Endothelial cell of umbilical vein (primary cell): Measurements from ENCODE around the gene TTLL10. TPM values are rescaled to one million over a fixed set of nuclear protein-coding genes. Genes with fewer than 3 reads are reported as not detected.

Experiments used
- BruUV-seq: library from RNA; stranded (reverse); fragments of 400-500 nt; replicated peaks from 2 replicates; lab custom pipeline; 2021; lab: Mats Ljungman, UMichigan
- CTCF ChIA-PET: fragments of 300-600, 350-600 bp; sonication (Branson Sonifier 250); formaldehyde crosslinking; loops from one replicate; lab custom pipeline; 2021; ENCODE audit warnings: antibody characterized with exemption, inconsistent platforms; lab: Charles Lee
- POLR2A ChIA-PET: fragments of 300-600, 350-600 bp; sonication (Branson Sonifier 250); formaldehyde crosslinking; loops from one replicate; lab custom pipeline; 2021; ENCODE audit warnings: antibody characterized with exemption, inconsistent platforms; lab: Charles Lee
- DNase-seq: peaks from one replicate; pipeline ENCODE4 v3.0.0-alpha.2; 2011; ENCODE audit warnings: low read depth, low spot score
- FAIRE-seq: peaks from 2 replicates; lab custom pipeline; 2011; peaks lifted over from hg19 to GRCh38; lab: Jason Lieb, UNC
- H2AFZ ChIP-seq: 2 replicates; pipeline ENCODE4 v1.6.0; 2012; ENCODE audit warnings: low read depth, low read length, control low read depth, inconsistent platforms
- H3K27ac ChIP-seq: 2 replicates; pipeline ENCODE4 v1.5.1; 2011; ENCODE audit warnings: low read depth, mild to moderate bottlenecking, control low read depth, low read length, moderate library complexity; ENCODE audit not compliant: insufficient read depth
- H3K27me3 ChIP-seq, 2 experiments: 2 replicates each; pipeline versions ENCODE4 v1.6.0 to v1.6.1; 2011; ENCODE audit warnings: low read length in 2 of 2, mixed read lengths in 1 of 2; ENCODE audit not compliant: control insufficient read depth in 2 of 2, insufficient read depth in 2 of 2
- H3K36me3 ChIP-seq, 2 experiments: 2 replicates in 1 of 2; 3 replicates in 1 of 2; pipeline ENCODE4 v1.5.1; 2011; ENCODE audit warnings: low read length in 2 of 2, mild to moderate bottlenecking in 1 of 2, moderate library complexity in 1 of 2; ENCODE audit not compliant: control insufficient read depth in 2 of 2, insufficient read depth in 2 of 2; ENCODE audit errors: extremely low read depth in 1 of 2
- H3K4me1 ChIP-seq: 3 replicates; pipeline ENCODE4 v1.5.1; 2011; ENCODE audit warnings: mild to moderate bottlenecking, low read length; ENCODE audit not compliant: control insufficient read depth, insufficient read depth; ENCODE audit errors: extremely low read depth
- H3K4me2 ChIP-seq: 2 replicates; pipeline ENCODE4 v1.6.1; 2011; ENCODE audit warnings: low read length, control low read depth, mixed read lengths; ENCODE audit not compliant: insufficient read depth
- H3K4me3 ChIP-seq, 3 experiments: fragments of 200-600 bp in 1 of 3; sonication (generic), shearing (Covaris generic) in 1 of 3; replicated peaks in 1 of 3; 2 replicates each; pipeline ENCODE4 v1.5.1; 2011 to 2016; ENCODE audit warnings: control low read depth in 3 of 3, low read length in 3 of 3, mild to moderate bottlenecking in 2 of 3, inconsistent platforms in 1 of 3, low read depth in 1 of 3, moderate library complexity in 1 of 3; ENCODE audit not compliant: insufficient read depth in 1 of 3
- H3K79me2 ChIP-seq: 2 replicates; pipeline ENCODE4 v1.6.0; 2012; ENCODE audit warnings: low read length, inconsistent platforms; ENCODE audit not compliant: control insufficient read depth, insufficient read depth
- H3K9ac ChIP-seq: replicated peaks from 2 replicates; pipeline ENCODE3; 2011; ENCODE audit warnings: low read length, control low read depth; ENCODE audit not compliant: insufficient read depth; ENCODE audit errors: extremely low read depth
- H3K9me1 ChIP-seq: replicated peaks from 3 replicates; pipeline ENCODE4 v1.6.0; 2011; ENCODE audit warnings: mild to moderate bottlenecking, low read length; ENCODE audit not compliant: control insufficient read depth, insufficient read depth; ENCODE audit errors: extremely low read depth
- H3K9me3 ChIP-seq: replicated peaks from 2 replicates; pipeline ENCODE4 v1.5.1; 2012; ENCODE audit warnings: low read length, inconsistent platforms; ENCODE audit not compliant: control insufficient read depth, insufficient read depth
- H4K20me1 ChIP-seq: replicated peaks from 2 replicates; pipeline ENCODE3; 2011; ENCODE audit warnings: mild to moderate bottlenecking, low read length; ENCODE audit not compliant: control insufficient read depth, insufficient read depth; ENCODE audit errors: extremely low read depth
- CTCF ChIP-seq, 2 donors: IDR thresholded peaks; 1 replicate in 1 of 2; 2 replicates in 1 of 2; pipeline ENCODE4 v1.5.1; 2011; ENCODE audit warnings: low read length in 2 of 2, mild to moderate bottlenecking in 2 of 2, moderate library complexity in 2 of 2, control low read depth in 1 of 2, inconsistent platforms in 1 of 2, low read depth in 1 of 2; ENCODE audit not compliant: insufficient read depth in 1 of 2; ENCODE audit errors: extremely low read depth in 1 of 2
- EZH2 ChIP-seq: IDR thresholded peaks from 2 replicates; pipeline ENCODE4 v1.6.1; 2012; ENCODE audit warnings: borderline replicate concordance, low read depth, mild to moderate bottlenecking, moderate library complexity, low read length, inconsistent platforms; ENCODE audit not compliant: severe bottlenecking
- FOS ChIP-seq: IDR thresholded peaks from 2 replicates; pipeline ENCODE4 v1.6.1; 2011; ENCODE audit warnings: mild to moderate bottlenecking, low read length, moderate library complexity, borderline replicate concordance; ENCODE audit not compliant: insufficient read depth
- GATA2 ChIP-seq: IDR thresholded peaks from 2 replicates; pipeline ENCODE4 v1.7.0; 2011; ENCODE audit warnings: low read depth, mild to moderate bottlenecking, moderate library complexity, mixed read lengths, low read length; ENCODE audit not compliant: insufficient read length, insufficient read depth
- JUN ChIP-seq: IDR thresholded peaks from 2 replicates; pipeline ENCODE4 v1.6.1; 2011; ENCODE audit warnings: borderline replicate concordance, low read depth; ENCODE audit not compliant: insufficient read length, insufficient read depth
- MAX ChIP-seq: IDR thresholded peaks from 2 replicates; pipeline ENCODE4 v1.6.1; 2011; ENCODE audit not compliant: insufficient read depth, insufficient read length
- MYC ChIP-seq: IDR thresholded peaks from one replicate; pipeline ENCODE4 v1.6.1; 2011; ENCODE audit warnings: mild to moderate bottlenecking, low read depth, low read length
- POLR2A ChIP-seq: IDR thresholded peaks from 2 replicates; pipeline ENCODE4 v1.6.1; 2012; ENCODE audit warnings: low read depth, mild to moderate bottlenecking, control low read depth, low read length
- POLR2AphosphoS5 ChIP-seq: IDR thresholded peaks from 2 replicates; pipeline ENCODE4 v1.6.1; 2012; ENCODE audit warnings: low read depth, mild to moderate bottlenecking, control low read depth, low read length, moderate library complexity; ENCODE audit not compliant: insufficient read depth
- dilution Hi-C: fragments of 300-500 bp; cut with MboI; formaldehyde crosslinking; loops from one replicate; pipeline ENCODE4 v1.15.0; 2019; ENCODE audit warnings: low sequenced_read_pairs; ENCODE audit not compliant: extremely low pct_ligation_motif_present
- intact Hi-C: fragments of 100-400 bp; cut with micrococcal nuclease; formaldehyde crosslinking; loops from one replicate; pipeline ENCODE4 v1.10.0; 2022
- polyA plus RNA-seq, 4 experiments: library from polyadenylated mRNA; depleted of rRNA in 3 of 4; stranded (reverse) in 3 of 4; unstranded in 1 of 4; fragments of >200 nt; gene quantifications; 2 replicates each; pipeline versions ENCODE4 v1.2.1 to v1.2.3, GENCODE V29; 2011 to 2012; ENCODE audit warnings: missing spikeins in 1 of 4
- total RNA-seq: library from RNA; stranded (reverse); gene quantifications from 2 replicates; pipeline ENCODE4 v1.2.3, GENCODE V29; 2021

The TTLL10 gene
- total and polyA plus RNA-seq, 2 donors (not counting 3 experiments of a cell fraction or from before 2014, with no cell fraction given) = not detected

- CTCF ChIA-PET = no interaction called here
- BruUV-seq = no TSS peak
Observed at GRCh38 chr1:1199141-1199960, 25.7 kb downstream of the TTLL10 start.

More at GRCh38 chr1:1199141-1199960, 25.7 kb downstream of the TTLL10 start:
- no peaks in the 10 kb centered on the region for H3K9me3 ChIP-seq
- no peak overlapping the region for H3K27ac ChIP-seq
- POLR2A ChIA-PET = interaction anchor here (0.6 kb wide), 1 partner anchor 9 kb away, joined by 3 read pairs; no protein-coding TSS in a partner anchor
- dilution Hi-C loops = no loop called here
- no peak overlapping the region for H3K4me2 ChIP-seq
- no peak for TF ChIP-seq MAX
- no peak for TF ChIP-seq JUN
- no peak for TF ChIP-seq GATA2
- TF ChIP-seq POLR2AphosphoS5 = no peak
- TF ChIP-seq CTCF (IDR thresholded peaks at IDR 0.05; ENCODE audit: extremely low read depth in 1 of 2, insufficient read depth in 1 of 2, low read depth in 1 of 2, low read length in 2 of 2) = no peak
- TF ChIP-seq MYC = no peak
- no peak for TF ChIP-seq FOS
- no peak for TF ChIP-seq EZH2
- TF ChIP-seq POLR2A = no peak
- H3K4me1 ChIP-seq = no peaks in the 10 kb centered on the region
- no peaks in the 10 kb centered on the region for H4K20me1 ChIP-seq
- H3K4me3 ChIP-seq = no peak overlapping the region
- FAIRE-seq (no peak), DNase-seq (no peak)
- no peak overlapping the region for H2AFZ ChIP-seq
- no peaks in the 10 kb centered on the region for H3K79me2 ChIP-seq
- intact Hi-C loops = no loop called here
- no peaks in the 10 kb centered on the region for H3K9me1 ChIP-seq
- H3K9ac ChIP-seq = no peak overlapping the region
- peaks cover 0 to 1% of the 10 kb centered on the region in 2 experiments for H3K27me3 ChIP-seq
- no peaks in the 10 kb centered on the region for H3K36me3 ChIP-seq
